ENCODE measurements around the gene ZBTB44. TPM values are rescaled to one million over a fixed set of nuclear protein-coding genes. Genes with fewer than 3 reads are reported as not detected.

The ZBTB44 gene
- total RNA-seq, 2 donors from 2014 or later: 47.8 to 50.5 TPM

- no peak for DNase-seq
- peaks cover 10 to 14% of the 10 kb centered on the region in 2 donors for H3K36me3 Mint-ChIP-seq (ENCODE audit: insufficient read depth in 2 of 2)
- no peak for ATAC-seq (replicated peaks in 1 of 2)
- no peak overlapping the region for H3K4me3 Mint-ChIP-seq
- H3K4me1 Mint-ChIP-seq (ENCODE audit: low read depth): no peaks in the 10 kb centered on the region
- no peak overlapping the region for H3K27ac Mint-ChIP-seq
- no peaks in the 10 kb centered on the region for H3K27me3 Mint-ChIP-seq (ENCODE audit: low read depth)
- H3K9me3 Mint-ChIP-seq: peaks cover 4 to 10% of the 10 kb centered on the region in 2 donors
Measured at GRCh38 chr11:130325691-130326090, 11.0 kb upstream of the ZBTB44 start.

DNA sequence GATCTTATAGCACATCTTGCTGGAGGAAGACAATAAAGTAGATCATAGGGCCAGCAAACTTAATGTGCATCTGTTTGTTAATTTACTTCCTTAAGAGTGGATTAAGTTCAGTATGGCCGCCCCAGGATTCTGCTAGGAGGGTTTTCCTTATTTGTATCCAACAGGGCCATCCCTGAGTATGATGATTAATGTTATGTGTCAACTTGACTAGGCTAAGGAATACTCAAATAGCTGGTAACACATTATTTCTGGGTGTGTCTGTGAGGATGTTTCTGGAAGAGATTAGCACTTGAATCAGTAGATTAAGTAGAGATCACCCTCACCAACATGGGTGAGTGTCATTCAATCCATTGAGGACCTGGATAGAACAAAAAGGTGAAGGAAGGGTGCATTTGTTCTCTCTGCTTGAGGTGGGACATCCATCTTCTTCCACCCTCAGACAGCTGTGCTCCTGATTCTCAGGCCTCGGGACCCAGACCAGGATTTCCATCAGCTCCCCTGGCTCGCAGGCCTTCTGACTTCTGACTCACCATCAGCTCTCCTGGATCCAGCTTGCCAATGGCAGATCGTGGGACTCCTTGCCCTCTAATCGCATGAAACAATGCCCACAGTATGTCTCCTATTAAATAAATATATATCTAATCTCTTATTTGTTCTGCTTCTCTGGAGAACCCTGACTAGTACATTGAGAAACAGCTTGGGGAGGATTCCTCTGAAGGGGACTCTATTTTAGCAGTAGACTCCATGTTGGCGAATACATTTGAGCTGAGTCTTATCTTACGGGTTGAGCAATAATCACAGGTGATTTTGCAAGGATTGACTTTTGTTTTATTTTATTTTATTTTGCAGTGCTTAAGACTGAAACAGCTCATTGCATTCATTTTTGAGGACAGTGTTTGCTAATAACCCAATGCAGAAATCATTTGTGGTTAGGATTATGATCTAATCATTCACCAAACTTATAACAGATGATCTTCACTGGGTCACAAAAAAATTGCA lies 9.0 kb upstream of the ZBTB44 start:
- H3K27me3 Mint-ChIP-seq (ENCODE audit: low read depth): no peaks in the 10 kb centered on the region
- H3K4me3 Mint-ChIP-seq: no peak overlapping the region
- ATAC-seq (replicated peaks in 1 of 2) (no peak), DNase-seq (no peak)
- peaks cover 10 to 14% of the 10 kb centered on the region in 2 donors for H3K36me3 Mint-ChIP-seq (ENCODE audit: insufficient read depth in 2 of 2)
- no peaks in the 10 kb centered on the region for H3K4me1 Mint-ChIP-seq (ENCODE audit: low read depth)
- H3K27ac Mint-ChIP-seq: no peak overlapping the region
- H3K9me3 Mint-ChIP-seq: peaks cover 4 to 10% of the 10 kb centered on the region in 2 donors

DNA sequence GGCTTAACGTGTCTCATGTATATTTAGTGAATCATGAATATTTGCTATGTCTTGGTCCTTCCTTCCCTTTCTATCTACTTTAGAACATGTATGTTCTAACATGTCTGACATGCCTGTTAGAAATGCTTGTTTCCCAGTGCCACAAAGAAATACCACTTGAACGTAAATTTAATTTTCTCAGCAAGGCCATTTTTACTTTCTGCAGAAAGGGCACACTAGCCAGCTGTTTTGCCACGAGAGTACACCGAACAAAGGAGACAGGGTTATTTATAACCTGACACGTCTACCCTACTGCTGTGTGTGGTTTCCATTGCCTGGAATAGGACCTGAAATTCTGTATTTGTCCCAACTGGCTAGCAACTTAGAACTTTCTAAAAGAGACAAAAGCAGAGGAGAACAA lies 7.4 kb upstream of the ZBTB44 start:
- Mint-ChIP-seq H3K4me1 (ENCODE audit: low read depth) (no peaks in the 10 kb centered on the region), H3K4me3 (no peak overlapping the region), H3K36me3 (ENCODE audit: insufficient read depth in 2 of 2) (peaks cover 5 to 7% of the 10 kb centered on the region in 2 donors), H3K27ac (no peak overlapping the region), H3K9me3 (peaks cover 4% of the 10 kb centered on the region in 2 donors), H3K27me3 (ENCODE audit: low read depth) (no peaks in the 10 kb centered on the region)
- ATAC-seq (replicated peaks in 1 of 2): no peak
- no peak for DNase-seq

GRCh38 chr11:130318031-130318673 lies 3.4 kb upstream of the ZBTB44 start:
- DNase-seq (no peak), ATAC-seq (replicated peaks in 1 of 2) (no peak)
- H3K9me3 Mint-ChIP-seq: peaks cover 2 to 3% of the 10 kb centered on the region in 2 donors
- no peak overlapping the region for H3K27ac Mint-ChIP-seq
- H3K4me1 Mint-ChIP-seq (ENCODE audit: low read depth): peaks cover 25% of the 10 kb centered on the region
- H3K4me3 Mint-ChIP-seq: no peak overlapping the region
- H3K27me3 Mint-ChIP-seq (ENCODE audit: low read depth): no peaks in the 10 kb centered on the region
- H3K36me3 Mint-ChIP-seq (ENCODE audit: insufficient read depth in 2 of 2): peaks cover 5 to 9% of the 10 kb centered on the region in 2 donors

DNA sequence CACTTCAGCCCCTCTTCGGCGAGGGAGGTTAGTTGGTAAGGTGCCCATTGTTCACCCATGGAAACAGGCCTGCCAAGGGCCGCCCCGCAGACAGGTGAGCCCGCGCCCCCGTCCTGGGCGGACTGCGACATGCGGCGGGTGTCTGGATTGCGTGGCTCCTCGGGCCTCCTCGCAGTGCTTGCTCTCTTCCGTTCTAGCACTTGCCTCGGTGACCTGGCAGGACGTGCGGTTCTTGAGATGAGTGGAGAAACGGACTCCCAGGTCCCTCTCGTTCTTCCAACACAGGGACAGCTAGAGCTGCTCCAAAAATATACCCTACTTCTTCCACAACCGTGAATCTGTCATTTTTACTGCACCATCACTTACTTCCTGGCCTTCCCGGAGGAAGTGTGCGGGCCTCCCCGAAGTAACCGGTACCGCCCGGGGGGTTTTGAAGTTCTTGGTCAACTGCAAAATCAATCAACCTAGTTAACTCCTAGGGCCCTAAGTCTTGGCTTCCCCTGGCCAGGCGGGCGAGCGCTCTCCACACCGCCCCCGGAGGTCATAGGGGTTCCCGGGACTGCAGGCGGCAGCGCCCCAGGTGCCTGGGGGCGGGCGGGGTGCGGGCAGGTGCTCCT lies 745 bp upstream of the ZBTB44 start:
- Mint-ChIP-seq H3K36me3 (ENCODE audit: insufficient read depth in 2 of 2) (peaks cover 0 to 3% of the 10 kb centered on the region in 2 donors), H3K9me3 (no peaks in the 10 kb centered on the region), H3K4me1 (ENCODE audit: low read depth) (peaks cover 49% of the 10 kb centered on the region), H3K4me3 (peak overlapping the region; percentile 96 to 98), H3K27me3 (ENCODE audit: low read depth) (no peaks in the 10 kb centered on the region), H3K27ac (peak overlapping the region; percentile 99)
- ATAC-seq (replicated peaks in 1 of 2) (peak; percentile 48 to 64), DNase-seq (peak; percentile 70 to 71)

DNA sequence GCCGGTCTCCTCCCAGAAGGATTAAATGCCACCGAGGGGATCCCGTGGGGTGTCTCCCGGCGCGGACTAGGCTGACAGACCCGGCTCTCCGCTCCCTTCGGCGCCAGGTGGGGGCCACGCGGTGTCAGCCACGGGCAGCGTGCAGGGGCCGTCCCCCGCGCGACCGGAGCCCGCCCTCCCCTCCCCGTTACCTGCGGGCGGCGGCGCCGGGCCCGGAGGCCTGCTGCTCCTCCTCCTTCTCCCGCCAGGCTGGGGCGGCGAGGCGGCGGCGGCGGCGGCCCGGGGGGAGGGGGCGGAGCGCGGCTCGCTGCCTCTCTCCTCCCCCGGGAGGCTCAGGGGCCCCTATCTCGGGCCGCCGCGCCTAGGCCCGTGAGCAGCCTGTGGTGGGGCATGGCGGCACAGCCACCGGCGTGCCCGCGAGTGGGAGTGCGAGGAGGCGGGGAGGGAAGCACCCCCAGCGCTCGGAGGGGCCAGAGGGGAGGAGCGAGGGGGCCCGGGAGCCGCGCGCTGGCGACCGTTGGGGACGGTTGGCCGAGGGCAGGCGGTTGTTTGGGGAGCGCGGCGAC lies 450 bp downstream of the ZBTB44 start:
- Mint-ChIP-seq H3K9me3 (no peaks in the 10 kb centered on the region), H3K4me1 (ENCODE audit: low read depth) (peaks cover 53% of the 10 kb centered on the region), H3K4me3 (peak overlapping the region; percentile 96 to 98), H3K36me3 (ENCODE audit: insufficient read depth in 2 of 2) (peaks cover under 1 to 3% of the 10 kb centered on the region in 2 donors), H3K27me3 (ENCODE audit: low read depth) (no peaks in the 10 kb centered on the region), H3K27ac (peak overlapping the region; percentile 98)
- DNase-seq (peak; percentile 78 to 80), ATAC-seq (replicated peaks in 1 of 2) (peak; percentile 69 to 77)

- peak overlapping the region; percentile 85 to 98 for H3K4me3 Mint-ChIP-seq
Measured at GRCh38 chr11:130313383-130314183, 1.1 kb downstream of the ZBTB44 start.

DNA sequence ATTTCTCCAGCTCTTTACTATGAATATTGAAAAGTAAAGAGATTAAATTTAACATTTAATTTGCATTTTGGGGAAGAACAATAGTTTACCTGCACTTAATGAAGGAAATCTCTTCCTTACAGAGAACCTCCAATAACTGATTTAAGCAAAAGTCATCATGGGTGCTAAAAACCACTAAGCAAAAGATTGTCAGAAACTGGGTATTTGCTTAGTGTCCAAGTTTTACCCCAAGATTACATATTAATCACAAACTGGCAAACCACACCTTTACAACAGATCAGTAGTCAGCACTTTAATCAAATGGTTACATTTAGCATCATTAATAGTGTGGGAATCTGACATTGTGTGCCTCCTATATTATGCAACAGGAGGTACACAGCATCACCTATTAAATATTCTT lies 2.7 kb downstream of the ZBTB44 start:
- peaks cover 7 to 10% of the 10 kb centered on the region in 2 donors for H3K36me3 Mint-ChIP-seq (ENCODE audit: insufficient read depth in 2 of 2)
- peak overlapping the region; percentile 57 for H3K27ac Mint-ChIP-seq
- no peak for DNase-seq
- H3K9me3 Mint-ChIP-seq: no peaks in the 10 kb centered on the region
- H3K27me3 Mint-ChIP-seq (ENCODE audit: low read depth): no peaks in the 10 kb centered on the region
- no peak for ATAC-seq (replicated peaks in 1 of 2)
- H3K4me3 Mint-ChIP-seq: peak overlapping the region; percentile 85 to 98
- peaks cover 65% of the 10 kb centered on the region for H3K4me1 Mint-ChIP-seq (ENCODE audit: low read depth)

More at GRCh38 chr11:130313383-130314183, 1.1 kb downstream of the ZBTB44 start:
- DNase-seq (no peak), ATAC-seq (replicated peaks in 1 of 2) (no peak)
- Mint-ChIP-seq H3K36me3 (ENCODE audit: insufficient read depth in 2 of 2) (peaks cover 3% of the 10 kb centered on the region in 2 donors), H3K27ac (peak overlapping the region; percentile 98), H3K27me3 (ENCODE audit: low read depth) (no peaks in the 10 kb centered on the region), H3K4me1 (ENCODE audit: low read depth) (peaks cover 60% of the 10 kb centered on the region), H3K9me3 (no peaks in the 10 kb centered on the region)

GRCh38 chr11:130310622-130311021 lies 4.1 kb downstream of the ZBTB44 start:
- ATAC-seq (replicated peaks in 1 of 2): no peak
- peaks cover 54% of the 10 kb centered on the region for H3K4me1 Mint-ChIP-seq (ENCODE audit: low read depth)
- H3K9me3 Mint-ChIP-seq: peaks cover 0 to 3% of the 10 kb centered on the region in 2 donors
- H3K27ac Mint-ChIP-seq: no peak overlapping the region
- H3K27me3 Mint-ChIP-seq (ENCODE audit: low read depth): no peaks in the 10 kb centered on the region
- H3K36me3 Mint-ChIP-seq (ENCODE audit: insufficient read depth in 2 of 2): peaks cover 12 to 18% of the 10 kb centered on the region in 2 donors
- no peak overlapping the region for H3K4me3 Mint-ChIP-seq
- DNase-seq: no peak

GRCh38 chr11:130308886-130309285 lies 5.8 kb downstream of the ZBTB44 start:
- Mint-ChIP-seq H3K4me1 (ENCODE audit: low read depth) (peaks cover 59% of the 10 kb centered on the region), H3K27ac (no peak overlapping the region), H3K36me3 (ENCODE audit: insufficient read depth in 2 of 2) (peaks cover 20 to 27% of the 10 kb centered on the region in 2 donors), H3K9me3 (peaks cover 7 to 13% of the 10 kb centered on the region in 2 donors), H3K27me3 (ENCODE audit: low read depth) (no peaks in the 10 kb centered on the region), H3K4me3 (no peak overlapping the region)
- ATAC-seq (replicated peaks in 1 of 2) (no peak), DNase-seq (no peak)

DNA sequence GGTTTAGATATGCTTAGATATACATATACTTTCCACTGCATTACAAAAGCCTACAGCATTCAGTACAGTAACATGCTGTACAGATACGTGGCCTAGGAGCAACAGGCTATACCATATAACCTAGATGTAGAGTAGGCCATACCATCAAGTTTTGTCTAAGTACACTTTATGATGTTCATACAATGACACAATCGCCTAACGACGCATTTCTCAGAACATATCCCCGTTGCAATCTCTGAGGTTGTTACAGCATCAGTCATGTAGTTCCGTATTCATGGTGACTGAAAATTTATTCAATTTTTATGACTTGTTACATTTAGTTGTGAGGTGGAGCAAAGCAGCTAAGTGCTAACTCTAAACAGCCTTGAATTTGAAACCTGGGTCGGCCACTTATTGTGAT lies 6.7 kb downstream of the ZBTB44 start:
- peaks cover 52% of the 10 kb centered on the region for H3K4me1 Mint-ChIP-seq (ENCODE audit: low read depth)
- ATAC-seq (replicated peaks in 1 of 2): no peak
- H3K27ac Mint-ChIP-seq: peak overlapping the region; percentile 48

GRCh38 chr11:130304651-130305050 lies 10.1 kb downstream of the ZBTB44 start:
- Mint-ChIP-seq H3K9me3 (peaks cover 9 to 15% of the 10 kb centered on the region in 2 donors), H3K27ac (peak overlapping the region; percentile 13), H3K4me3 (peak overlapping the region in 1 of 2 donors; percentile 52), H3K36me3 (ENCODE audit: insufficient read depth in 2 of 2) (peaks cover 26 to 37% of the 10 kb centered on the region in 2 donors), H3K27me3 (ENCODE audit: low read depth) (no peaks in the 10 kb centered on the region), H3K4me1 (ENCODE audit: low read depth) (peaks cover 56% of the 10 kb centered on the region)
- ATAC-seq (replicated peaks in 1 of 2) (peak in 1 of 2 donors; percentile 19), DNase-seq (no peak)

More for the DNA sequence above, 6.7 kb downstream of the ZBTB44 start:
- Mint-ChIP-seq H3K9me3 (peaks cover 7 to 13% of the 10 kb centered on the region in 2 donors), H3K4me3 (peak overlapping the region in 1 of 2 donors; percentile 43), H3K36me3 (ENCODE audit: insufficient read depth in 2 of 2) (peaks cover 17 to 27% of the 10 kb centered on the region in 2 donors), H3K27me3 (ENCODE audit: low read depth) (no peaks in the 10 kb centered on the region)
- no peak for DNase-seq
